Middle frontal gyrus (tissue), 1 donor: ENCODE data around the gene SCARF2.
"Not testable (repeated sequence)": the region's sequence is repeated elsewhere in the genome, so short reads cannot be mapped to it uniquely, and the experiment has no call there.

Experiments used
- DNase-seq: peaks from one replicate; pipeline ENCODE4 v3.0.0-alpha.2; 2015; ENCODE audit warnings: low spot score; ENCODE audit errors: extremely low spot score

Gene SCARF2

GRCh38 chr22:20413217-20414058 is 24.2 kb downstream of the SCARF2 start:
- DNase-seq, result no peak

DNA sequence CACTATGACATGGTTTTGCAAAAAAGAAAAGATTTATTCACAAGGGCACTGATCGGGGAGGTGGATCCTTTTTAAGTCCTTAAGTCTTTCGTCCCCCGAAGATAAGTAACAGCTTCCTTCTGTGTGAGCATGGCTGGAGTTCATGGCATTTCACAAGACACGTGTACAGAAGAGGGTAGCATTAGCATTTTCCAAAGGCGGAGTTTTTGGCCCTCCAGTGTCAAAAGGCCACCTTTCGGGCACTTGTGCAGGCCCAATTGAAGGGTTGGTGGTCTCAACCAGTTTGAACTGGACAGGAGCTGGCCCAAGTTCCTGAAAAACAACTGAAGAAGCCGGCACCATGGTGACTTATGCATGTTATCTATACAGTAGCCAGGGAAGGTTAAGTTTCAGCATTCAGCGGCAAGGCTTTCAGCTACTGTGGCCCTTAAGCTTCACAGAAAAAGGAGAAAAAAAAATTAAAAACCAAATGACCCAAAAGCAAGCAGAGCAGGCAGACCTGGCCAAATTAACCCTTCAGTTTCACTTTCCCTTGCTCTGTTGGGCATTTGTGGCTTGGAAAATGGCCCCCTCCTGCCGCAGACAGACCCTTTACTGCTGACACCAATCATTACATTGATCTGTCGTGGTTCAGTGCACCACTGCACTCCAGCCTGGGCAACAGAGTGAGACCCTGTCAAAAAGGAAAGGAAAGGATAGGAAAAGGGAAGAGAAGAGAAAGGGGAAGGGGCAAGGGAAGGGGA is 25.0 kb downstream of the SCARF2 start:
- DNase-seq, result no peak

DNA sequence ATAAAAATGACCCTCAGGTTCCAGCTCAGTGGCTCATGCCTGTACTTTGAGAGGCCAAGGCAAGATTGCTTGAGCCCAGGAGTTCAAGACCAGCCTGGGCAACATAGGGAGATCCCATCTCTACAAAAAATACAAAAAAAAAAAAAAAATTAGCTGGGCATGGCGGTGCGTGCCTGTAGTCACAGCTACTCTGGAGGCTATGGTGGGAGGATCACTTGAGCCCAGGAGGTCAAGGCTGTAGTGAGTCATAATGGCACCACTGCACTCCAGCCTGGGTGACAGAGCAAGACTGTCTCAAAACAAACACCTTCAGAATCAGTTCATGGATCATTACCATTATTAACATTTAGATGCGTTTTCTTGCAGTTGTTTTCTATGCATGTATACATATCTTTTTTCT is 28.2 kb downstream of the SCARF2 start:
- DNase-seq, result not testable (repeated sequence)

DNA sequence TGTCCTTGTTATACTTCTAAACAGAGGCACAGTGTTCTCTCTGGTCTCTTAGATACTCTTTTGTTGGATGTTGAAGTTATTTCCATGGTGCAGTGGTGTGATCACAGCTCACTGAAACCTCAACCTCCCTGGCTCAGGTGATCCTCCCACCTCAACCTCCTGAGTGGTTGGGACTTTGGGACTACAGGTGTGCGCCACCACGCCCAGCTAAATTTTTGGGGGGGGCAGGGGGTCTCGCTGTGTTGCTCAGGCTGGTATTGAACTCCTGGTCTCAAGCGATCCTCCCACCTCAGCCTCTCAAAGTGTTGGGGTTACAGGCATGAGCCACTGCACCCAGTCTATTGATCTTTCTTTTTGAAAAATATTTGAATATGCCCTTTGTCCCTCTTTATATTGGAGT is 28.7 kb downstream of the SCARF2 start:
- no peak for DNase-seq

DNA sequence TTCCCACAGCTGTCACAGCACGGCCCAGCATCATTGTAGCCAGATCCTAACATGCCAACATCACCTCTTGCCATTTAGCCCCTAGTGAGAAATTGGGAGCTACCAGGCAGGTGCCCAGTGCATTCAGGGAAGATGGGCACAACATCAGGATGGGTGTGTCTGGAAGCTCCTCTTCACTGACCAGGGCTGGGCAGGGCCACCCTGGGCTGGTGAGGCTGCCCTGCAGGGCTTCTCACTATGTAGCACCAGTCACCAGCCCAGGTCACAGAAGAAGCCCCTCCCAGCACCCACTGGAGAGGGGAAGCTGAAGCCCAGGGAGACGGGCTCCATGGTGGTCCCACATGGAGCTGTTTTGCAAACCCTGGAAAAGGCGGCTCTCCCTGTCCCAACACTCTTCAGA is 29.8 kb downstream of the SCARF2 start:
- no peak for DNase-seq

DNA sequence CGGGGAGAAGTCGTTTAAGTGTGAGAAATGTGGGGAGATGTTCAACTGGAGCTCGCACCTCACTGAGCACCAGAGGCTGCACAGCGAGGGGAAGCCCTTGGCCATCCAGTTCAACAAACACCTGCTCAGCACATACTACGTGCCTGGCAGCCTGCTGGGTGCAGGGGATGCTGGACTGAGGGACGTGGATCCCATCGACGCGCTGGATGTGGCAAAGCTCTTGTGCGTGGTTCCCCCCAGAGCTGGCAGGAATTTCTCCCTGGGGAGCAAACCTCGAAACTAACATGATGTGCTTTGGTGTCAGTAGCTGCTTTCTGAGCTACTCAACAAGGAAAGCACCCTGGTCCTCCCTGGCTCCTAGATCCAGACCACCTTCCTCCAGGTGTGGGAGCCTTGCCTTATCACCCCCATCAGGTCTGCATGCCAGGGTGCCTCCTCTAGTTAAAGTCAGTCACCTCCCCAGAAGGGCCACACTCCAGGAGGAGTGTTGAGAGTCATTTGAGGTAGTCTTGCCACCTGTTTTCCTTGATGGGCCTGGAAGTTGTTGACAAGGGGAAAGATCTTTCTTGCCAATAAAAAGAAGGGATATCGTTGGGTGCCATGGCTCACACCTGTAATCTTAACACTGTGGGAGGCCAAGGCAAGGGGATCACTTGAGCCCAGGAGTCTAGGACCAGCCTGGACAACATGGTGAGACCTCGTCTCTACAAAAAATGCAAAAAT is 30.8 kb downstream of the SCARF2 start:
- DNase-seq, result no peak

- no peak for DNase-seq
These were observed 31.5 kb downstream of the SCARF2 start for GRCh38 chr22:20405931-20406685.

GRCh38 chr22:20405291-20405930 is 32.2 kb downstream of the SCARF2 start:
- DNase-seq, result no peak

GRCh38 chr22:20404881-20405280 is 32.7 kb downstream of the SCARF2 start:
- no peak for DNase-seq

DNA sequence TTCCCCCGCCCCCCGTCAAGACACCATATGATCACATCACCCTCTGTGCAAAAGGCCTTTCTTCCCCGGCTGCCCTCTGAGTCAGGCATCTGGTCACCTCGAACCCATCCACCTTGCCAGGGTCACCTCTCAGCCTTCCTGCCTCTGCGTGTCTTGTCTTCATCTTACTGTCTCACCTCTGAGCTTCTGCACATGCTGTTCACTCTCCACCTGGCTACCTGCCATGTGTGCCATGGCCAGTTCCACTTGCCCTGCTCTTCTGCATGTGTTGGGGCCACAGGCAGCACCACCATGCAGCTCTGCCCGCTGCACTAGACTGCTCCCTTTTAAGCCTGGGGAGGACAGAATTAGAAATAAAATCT is 33.9 kb downstream of the SCARF2 start:
- DNase-seq, result no peak

DNA sequence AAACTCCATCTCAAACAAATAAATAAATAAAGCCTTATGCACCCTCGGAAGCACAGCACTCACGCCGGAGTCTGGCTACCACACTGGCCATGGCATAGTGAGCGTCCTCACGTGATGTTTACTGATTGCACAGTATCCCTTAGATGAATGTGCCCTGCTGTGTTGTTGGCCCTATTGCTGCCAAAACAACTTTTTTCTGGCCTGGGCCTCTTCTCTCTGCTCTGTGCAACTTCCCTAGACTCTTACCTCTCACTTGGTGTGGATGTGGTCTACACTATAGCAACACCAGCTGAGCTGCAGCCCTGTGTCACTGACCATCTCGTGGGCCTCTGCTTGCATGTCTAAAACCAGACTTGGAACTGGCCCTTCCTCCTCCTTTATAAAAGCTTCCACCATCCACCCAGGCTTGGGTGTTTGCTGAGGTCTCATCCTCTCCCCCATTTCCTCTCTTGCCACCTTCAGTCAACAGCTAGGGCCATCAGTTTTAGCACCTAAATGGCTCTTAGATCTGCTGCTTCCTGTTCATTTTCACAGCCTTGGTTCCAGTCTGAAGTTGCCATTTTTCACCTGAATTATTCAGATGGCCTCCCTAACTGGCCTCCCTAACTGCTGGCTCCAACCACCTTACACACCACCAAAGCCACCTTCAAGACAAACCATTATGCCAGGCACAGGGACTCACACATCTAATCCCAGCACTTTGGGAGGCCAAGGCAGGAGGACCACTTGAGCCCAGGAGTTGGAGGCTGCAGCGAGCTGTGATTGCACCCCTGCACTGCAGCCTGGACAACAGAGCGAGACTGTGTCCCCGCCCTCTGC is 34.5 kb downstream of the SCARF2 start:
- no peak for DNase-seq

DNA sequence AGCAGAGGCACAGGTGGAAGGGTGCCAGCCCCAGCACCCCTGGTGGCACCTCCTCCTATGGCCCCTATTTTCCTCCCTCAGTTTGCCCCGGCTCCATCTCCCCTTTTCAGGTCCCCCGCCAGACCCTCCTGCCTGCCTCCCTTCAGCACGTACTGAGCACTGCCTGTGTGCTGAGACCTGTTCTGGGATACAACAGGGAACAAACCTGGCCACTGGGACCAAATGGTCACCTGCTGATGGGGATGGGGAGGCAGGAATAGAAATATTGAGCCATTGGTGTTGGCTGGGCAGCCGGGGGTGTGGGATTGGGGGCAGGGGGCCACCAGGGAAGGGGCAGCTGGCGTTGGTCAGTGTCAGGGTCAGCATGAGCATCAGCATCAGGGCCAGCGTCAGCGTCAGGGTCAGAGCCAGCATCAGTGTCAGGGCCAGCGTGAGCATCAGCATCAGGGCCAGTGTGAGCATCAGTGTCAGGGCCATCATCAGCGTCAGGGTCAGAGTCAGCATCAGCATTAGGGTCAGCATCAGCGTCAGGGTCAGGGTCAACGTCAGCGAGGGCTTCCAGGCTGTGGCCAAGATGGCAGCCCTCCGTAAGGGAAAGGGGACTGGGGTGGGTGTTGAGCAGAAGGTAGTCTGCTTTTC is 36.1 kb downstream of the SCARF2 start:
- DNase-seq, result no peak

- DNase-seq, result no peak
These were observed 36.8 kb downstream of the SCARF2 start for GRCh38 chr22:20400606-20401375.

- DNase-seq, result no peak
These were observed 37.6 kb downstream of the SCARF2 start for GRCh38 chr22:20399866-20400605.

- no peak for DNase-seq
These were observed 39.2 kb downstream of the SCARF2 start for GRCh38 chr22:20398420-20398819.

DNA sequence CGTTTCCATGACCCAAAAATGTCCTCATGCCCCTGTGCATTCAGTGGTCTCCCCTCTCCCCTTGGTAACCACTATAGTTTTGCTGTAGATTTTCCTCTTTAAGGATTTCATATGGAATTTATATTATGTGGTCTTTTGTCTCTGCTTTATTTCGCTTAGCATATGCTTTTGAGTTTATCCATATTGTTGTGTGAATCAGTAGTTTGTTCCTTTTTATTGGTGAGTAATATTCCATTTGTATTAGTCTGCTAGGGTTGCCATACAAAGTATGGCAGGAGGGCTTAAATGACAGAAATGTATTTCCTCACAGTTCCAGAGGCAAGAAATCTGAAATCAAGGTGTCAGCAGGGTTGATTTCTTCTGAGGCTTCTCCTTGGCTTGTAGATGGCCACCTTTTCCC is 40.1 kb downstream of the SCARF2 start:
- no peak for DNase-seq

DNA sequence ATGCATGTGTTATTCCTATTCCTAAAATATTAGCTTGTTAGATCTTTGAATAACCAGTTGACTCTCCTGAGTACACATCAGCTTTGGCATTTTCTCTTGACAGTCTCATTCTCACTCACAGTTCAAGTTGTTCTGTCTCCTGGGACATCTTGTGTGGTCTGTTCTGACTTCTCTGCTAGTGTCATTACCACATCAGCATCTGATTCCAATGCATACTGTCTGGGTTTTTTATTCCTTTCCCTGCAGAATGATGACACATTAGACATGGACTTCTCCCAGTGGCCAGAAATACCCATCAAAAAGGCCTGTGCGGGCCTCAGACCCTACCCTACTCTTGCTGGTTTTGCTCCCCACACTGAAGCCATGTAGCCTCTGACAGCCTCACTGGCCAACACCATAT is 41.0 kb downstream of the SCARF2 start:
- no peak for DNase-seq

DNA sequence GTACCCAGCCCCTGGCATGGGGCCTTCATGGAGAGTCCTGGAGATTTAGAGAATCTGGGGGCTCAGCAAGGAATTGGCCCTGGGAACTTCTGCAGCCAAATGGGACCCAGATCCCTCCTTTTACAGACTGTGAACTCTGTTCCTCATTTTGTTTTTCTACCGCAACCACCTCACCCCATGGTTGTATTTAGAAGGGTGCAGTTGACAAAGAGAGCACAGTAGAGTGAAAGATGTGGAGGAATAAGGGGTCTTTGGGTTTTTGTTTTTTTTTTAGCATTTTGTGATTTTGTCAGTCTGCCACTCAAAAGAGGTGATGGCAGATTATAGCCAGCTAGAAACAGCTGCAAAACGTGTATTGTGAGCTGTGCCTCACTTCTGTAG is 41.7 kb downstream of the SCARF2 start:
- DNase-seq, result no peak
